ENCODE data around the gene IL3. TPM values are rescaled to one million over a fixed set of nuclear protein-coding genes. Genes with fewer than 3 reads are reported as not detected.

Gene IL3
- total and polyA plus RNA-seq, 2 experiments from 2014 or later = not detected

- Histone ChIP-seq H3K79me2 (replicated peaks; ENCODE audit: insufficient read depth) (no peaks in the 10 kb centered on the region), H4K20me1 (replicated peaks; ENCODE audit: insufficient read depth) (no peaks in the 10 kb centered on the region), H3K4me2 (peak overlapping the region; percentile 97), H2AFZ (peak overlapping the region; percentile 99), H3K9me2 (ENCODE audit: insufficient read depth) (peaks cover 2% of the 10 kb centered on the region; the same call in 1 of the 2 replicates), H3K27ac (ENCODE audit: low read depth) (no peak overlapping the region), H3K4me3 (peak overlapping the region; percentile 78), H3K27me3 (ENCODE audit: insufficient read depth) (peaks cover 25% of the 10 kb centered on the region), H3F3A (replicated peaks; ENCODE audit: low read depth) (no peaks in the 10 kb centered on the region), H3K36me3 (ENCODE audit: insufficient read depth) (no peaks in the 10 kb centered on the region), H3K4me1 (ENCODE audit: insufficient read depth) (peaks cover 8% of the 10 kb centered on the region; the same call in 1 of the 2 replicates)
- DNase-seq (ENCODE audit: low spot score) = peak; percentile 26
- Mint-ChIP-seq H3K4me1 (peaks cover 22% of the 10 kb centered on the region), H3K27ac (no peak overlapping the region), H3K27me3 (ENCODE audit: insufficient read depth, low read depth, poor library complexity) (peaks cover 32% of the 10 kb centered on the region), H3K36me3 (ENCODE audit: low read depth) (no peaks in the 10 kb centered on the region), H3K9me3 (no peaks in the 10 kb centered on the region), H3K4me3 (peak overlapping the region; percentile 88)
- TF ChIP-seq CREB1 (CRISPR knock-in tag; IDR thresholded peaks at IDR 0.05; ENCODE audit: low read depth) = no peak
- TF ChIP-seq JUNB (IDR thresholded peaks at IDR 0.05; ENCODE audit: unreplicated experiment) = no peak
- TF ChIP-seq CTCF (conservative IDR thresholded peaks at IDR 0.05; ENCODE audit: low read depth in 2 of 2) = no peak
- TF ChIP-seq ETS1 (IDR thresholded peaks at IDR 0.05) = no peak
- peak; percentile 52 for TF ChIP-seq EZH2 (IDR thresholded peaks at IDR 0.05; ENCODE audit: low read depth, unreplicated experiment)
- peak; percentile 25 for TF ChIP-seq REST (IDR thresholded peaks at IDR 0.05; ENCODE audit: unreplicated experiment)
- TF ChIP-seq NANOG (IDR thresholded peaks at IDR 0.05; ENCODE audit: borderline replicate concordance) = no peak
- TF ChIP-seq STAT1 (IDR thresholded peaks at IDR 0.05; ENCODE audit: unreplicated experiment) = no peak
- peak; percentile 9 for ATAC-seq
These were observed 49.4 kb upstream of the IL3 start for GRCh38 chr5:132010989-132011621.

Data from GM23338 (cell line).